ENCODE results near the gene CLSTN2. TPM values are rescaled to one million over a fixed set of nuclear protein-coding genes. Genes with fewer than 3 reads are reported as not detected.

CLSTN2 gene
- total RNA-seq, 4 donors from 2014 or later = 3.7 to 9.5 (median 7.4) TPM

DNA sequence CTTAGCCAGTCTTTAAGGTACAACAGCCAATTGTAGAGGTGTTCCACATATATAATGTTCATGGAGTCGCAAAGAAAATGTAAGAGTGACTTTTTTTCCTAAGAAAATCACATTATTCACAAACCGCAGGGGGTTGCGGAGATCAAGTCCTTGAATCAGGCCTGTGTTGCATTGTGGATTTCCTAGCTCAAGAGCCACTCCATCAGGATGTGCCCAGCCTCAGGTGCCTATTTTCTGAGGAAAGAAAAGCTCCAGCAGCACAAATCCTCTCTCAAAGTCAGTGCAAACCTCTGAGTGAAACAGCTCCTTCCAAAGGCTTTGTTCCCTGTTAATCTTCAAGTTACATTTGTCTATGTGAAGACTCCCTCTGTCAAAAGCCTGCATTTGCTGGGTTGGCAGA is 349.4 kb downstream of the CLSTN2 start:
- H3K9me3 ChIP-seq = no peaks in the 10 kb centered on the region
- DNase-seq (ENCODE audit: extremely low spot score) = no peak
- no peak overlapping the region for H3K4me3 ChIP-seq
- H3K4me1 ChIP-seq = no peaks in the 10 kb centered on the region
- no peak for TF ChIP-seq POLR2A (IDR thresholded peaks at IDR 0.05; ENCODE audit: low read depth)
- TF ChIP-seq, protein P1, sequence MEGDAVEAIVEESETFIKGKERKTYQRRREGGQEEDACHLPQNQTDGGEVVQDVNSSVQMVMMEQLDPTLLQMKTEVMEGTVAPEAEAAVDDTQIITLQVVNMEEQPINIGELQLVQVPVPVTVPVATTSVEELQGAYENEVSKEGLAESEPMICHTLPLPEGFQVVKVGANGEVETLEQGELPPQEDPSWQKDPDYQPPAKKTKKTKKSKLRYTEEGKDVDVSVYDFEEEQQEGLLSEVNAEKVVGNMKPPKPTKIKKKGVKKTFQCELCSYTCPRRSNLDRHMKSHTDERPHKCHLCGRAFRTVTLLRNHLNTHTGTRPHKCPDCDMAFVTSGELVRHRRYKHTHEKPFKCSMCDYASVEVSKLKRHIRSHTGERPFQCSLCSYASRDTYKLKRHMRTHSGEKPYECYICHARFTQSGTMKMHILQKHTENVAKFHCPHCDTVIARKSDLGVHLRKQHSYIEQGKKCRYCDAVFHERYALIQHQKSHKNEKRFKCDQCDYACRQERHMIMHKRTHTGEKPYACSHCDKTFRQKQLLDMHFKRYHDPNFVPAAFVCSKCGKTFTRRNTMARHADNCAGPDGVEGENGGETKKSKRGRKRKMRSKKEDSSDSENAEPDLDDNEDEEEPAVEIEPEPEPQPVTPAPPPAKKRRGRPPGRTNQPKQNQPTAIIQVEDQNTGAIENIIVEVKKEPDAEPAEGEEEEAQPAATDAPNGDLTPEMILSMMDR (IDR thresholded peaks at IDR 0.05) = no peak
- TF ChIP-seq POLR2AphosphoS5 (IDR thresholded peaks at IDR 0.05) = no peak
- TF ChIP-seq EP300 (IDR thresholded peaks at IDR 0.05) = no peak
- H3K27ac ChIP-seq (replicated peaks in 1 of 4) = no peak overlapping the region
- peaks cover 0 to 14% (median 0%) of the 10 kb centered on the region in 4 donors for H3K27me3 ChIP-seq
- intact Hi-C loops (cut with DNase I) = no loop called here
- 92% methylated on average over 3 of the region's 3 CpGs for WGBS
- H3K36me3 ChIP-seq = no peaks in the 10 kb centered on the region

DNA sequence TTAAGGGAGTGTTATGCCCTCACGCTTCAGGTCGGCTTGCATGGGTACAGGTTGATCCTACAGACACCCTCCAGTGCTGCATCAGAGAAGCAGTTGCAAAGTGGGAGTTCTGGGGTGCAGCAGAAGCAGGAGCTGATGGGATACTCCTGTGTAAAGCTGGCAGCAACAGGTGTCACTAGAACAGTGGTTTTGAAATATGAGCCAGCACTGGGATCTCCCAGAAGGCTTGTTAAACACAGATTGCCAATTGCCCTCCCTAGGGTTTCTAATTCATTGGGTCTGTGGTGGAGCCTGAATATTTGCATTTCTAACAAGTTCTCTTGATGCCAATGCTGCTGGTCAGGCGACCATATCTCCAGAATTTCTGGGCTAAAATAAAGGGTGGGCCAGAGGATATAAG is 350.4 kb downstream of the CLSTN2 start:
- Histone ChIP-seq H3K4me3 (no peak overlapping the region), H3K36me3 (no peaks in the 10 kb centered on the region), H3K27me3 (peaks cover 0 to 17% (median 0%) of the 10 kb centered on the region in 4 donors), H3K27ac (replicated peaks in 1 of 4) (no peak overlapping the region), H3K4me1 (no peaks in the 10 kb centered on the region), H3K9me3 (no peaks in the 10 kb centered on the region)
- no peak for DNase-seq (ENCODE audit: extremely low spot score)
- intact Hi-C loops (cut with DNase I) = no loop called here
- TF ChIP-seq POLR2AphosphoS5 (IDR thresholded peaks at IDR 0.05) = no peak
- TF ChIP-seq, protein P1 (IDR thresholded peaks at IDR 0.05) = no peak
- TF ChIP-seq EP300 (IDR thresholded peaks at IDR 0.05) = no peak
- TF ChIP-seq POLR2A (IDR thresholded peaks at IDR 0.05; ENCODE audit: low read depth) = no peak
- 59% methylated on average over 3 of the region's 3 CpGs for WGBS

DNA sequence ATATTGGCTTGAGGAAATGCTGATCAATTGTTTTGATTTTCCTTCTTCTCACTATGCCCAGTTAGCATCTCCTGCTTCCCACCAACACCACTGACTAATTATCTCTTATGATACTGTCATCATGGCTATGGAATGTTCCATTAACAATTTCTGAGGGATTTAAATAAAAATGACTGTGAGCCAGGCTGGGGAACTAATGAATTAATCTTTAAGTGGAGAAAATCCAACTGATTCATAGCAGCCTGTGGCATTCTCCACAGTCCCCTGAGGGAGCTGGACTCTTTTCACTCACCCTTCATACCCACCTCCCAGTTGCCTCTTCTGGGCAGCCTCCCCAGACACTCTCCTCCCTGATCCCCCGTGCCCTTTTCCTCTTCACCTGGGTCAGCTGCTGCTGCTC is 353.6 kb downstream of the CLSTN2 start:
- no peak for DNase-seq (ENCODE audit: extremely low spot score)
- H3K4me1 ChIP-seq = no peaks in the 10 kb centered on the region
- 86% methylated on average over 1 of the region's 1 CpG for WGBS
- no peaks in the 10 kb centered on the region for H3K36me3 ChIP-seq
- H3K4me3 ChIP-seq = no peak overlapping the region
- no peak overlapping the region for H3K27ac ChIP-seq (replicated peaks in 1 of 4)
- no peak for TF ChIP-seq POLR2AphosphoS5 (IDR thresholded peaks at IDR 0.05)
- TF ChIP-seq EP300 (IDR thresholded peaks at IDR 0.05) = no peak
- TF ChIP-seq, protein P1 (IDR thresholded peaks at IDR 0.05) = no peak
- no peak for TF ChIP-seq POLR2A (IDR thresholded peaks at IDR 0.05; ENCODE audit: low read depth)
- H3K27me3 ChIP-seq = peaks cover 0 to 18% (median 0%) of the 10 kb centered on the region in 4 donors
- intact Hi-C loops (cut with DNase I) = no loop called here
- H3K9me3 ChIP-seq = no peaks in the 10 kb centered on the region

DNA sequence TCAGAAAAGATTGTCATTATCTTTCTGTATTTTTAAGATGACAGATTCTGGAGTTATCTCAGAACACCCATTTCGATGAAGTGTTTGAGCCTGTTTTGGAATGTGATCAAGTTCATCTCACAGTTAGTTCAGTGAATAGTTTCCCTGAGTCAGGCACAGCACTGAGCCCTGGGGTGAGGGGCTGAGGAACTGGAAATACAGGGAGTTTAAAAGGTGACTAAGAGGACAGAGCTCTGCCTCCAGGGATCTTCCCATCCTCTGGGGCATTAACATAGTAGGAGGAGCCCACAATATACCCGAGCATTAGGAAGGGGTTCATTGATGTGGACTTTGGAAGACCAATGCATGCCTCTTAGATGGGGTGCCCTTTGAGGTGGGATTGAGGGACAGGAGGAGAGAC is 355.1 kb downstream of the CLSTN2 start:
- intact Hi-C loops (cut with DNase I) = no loop called here
- TF ChIP-seq, protein P1 (IDR thresholded peaks at IDR 0.05) = no peak
- TF ChIP-seq EP300 (IDR thresholded peaks at IDR 0.05) = no peak
- TF ChIP-seq POLR2AphosphoS5 (IDR thresholded peaks at IDR 0.05) = no peak
- 60% methylated on average over 2 of the region's 2 CpGs for WGBS

DNA sequence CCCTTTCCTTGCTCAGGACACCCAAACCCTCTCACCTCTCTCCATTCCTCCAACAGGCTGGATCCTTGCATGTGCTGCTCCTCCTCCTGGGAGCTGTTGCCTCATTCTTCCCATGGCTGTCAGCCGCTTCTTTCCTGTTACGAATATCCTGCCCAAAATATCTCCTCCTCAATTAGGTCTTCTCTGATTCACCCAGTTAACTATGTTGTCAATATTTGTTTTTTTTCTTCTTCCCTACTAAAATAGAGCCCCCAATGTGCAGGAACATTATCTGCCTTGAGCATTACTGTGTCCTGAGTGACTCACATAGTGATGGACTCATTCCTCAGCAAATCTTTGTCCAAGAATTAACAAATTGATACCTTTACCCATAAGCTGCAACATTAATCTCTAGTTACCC is 357.2 kb downstream of the CLSTN2 start:
- Histone ChIP-seq H3K27ac (replicated peaks in 1 of 4) (no peak overlapping the region), H3K4me3 (no peak overlapping the region), H3K4me1 (no peaks in the 10 kb centered on the region), H3K9me3 (no peaks in the 10 kb centered on the region), H3K36me3 (no peaks in the 10 kb centered on the region), H3K27me3 (peaks cover 0 to 13% (median 0%) of the 10 kb centered on the region in 4 donors)
- intact Hi-C loops (cut with DNase I) = no loop called here
- TF ChIP-seq, protein P1 (IDR thresholded peaks at IDR 0.05) = no peak
- TF ChIP-seq POLR2A (IDR thresholded peaks at IDR 0.05; ENCODE audit: low read depth) (no peak), POLR2AphosphoS5 (IDR thresholded peaks at IDR 0.05) (no peak), EP300 (IDR thresholded peaks at IDR 0.05) (no peak)
- no peak for DNase-seq (ENCODE audit: extremely low spot score)
- 84% methylated on average over 2 of the region's 2 CpGs for WGBS

More for the DNA sequence above, 355.1 kb downstream of the CLSTN2 start:
- no peak overlapping the region for H3K4me3 ChIP-seq
- no peaks in the 10 kb centered on the region for H3K36me3 ChIP-seq
- no peak overlapping the region for H3K27ac ChIP-seq (replicated peaks in 1 of 4)
- no peak for DNase-seq (ENCODE audit: extremely low spot score)
- H3K4me1 ChIP-seq = no peaks in the 10 kb centered on the region
- peaks cover 0 to 18% (median 0%) of the 10 kb centered on the region in 4 donors for H3K27me3 ChIP-seq
- no peaks in the 10 kb centered on the region for H3K9me3 ChIP-seq

Measured in esophagus muscularis mucosa (tissue), 4 donors.